Osteocyte (in vitro differentiated cells): ENCODE measurements around the gene MED8. TPM values are rescaled to one million over a fixed set of nuclear protein-coding genes. Genes with fewer than 3 reads are reported as not detected.

Experiments used
- DNase-seq: peaks from one replicate; pipeline ENCODE4 v3.0.0; 2021; ENCODE audit warnings: mixed read lengths; ENCODE audit not compliant: unreplicated experiment; ENCODE audit errors: extremely low spot score
- H3K27ac Mint-ChIP-seq: one replicate; pipeline ENCODE4 v1.8.0; 2021; ENCODE audit warnings: mild to moderate bottlenecking, mixed read lengths; ENCODE audit not compliant: unreplicated experiment
- H3K27me3 Mint-ChIP-seq: one replicate; pipeline ENCODE4 v1.8.0; 2021; ENCODE audit warnings: mixed read lengths; ENCODE audit not compliant: unreplicated experiment
- H3K36me3 Mint-ChIP-seq: one replicate; pipeline ENCODE4 v1.8.0; 2021; ENCODE audit warnings: mixed read lengths; ENCODE audit not compliant: unreplicated experiment
- H3K4me1 Mint-ChIP-seq: one replicate; pipeline ENCODE4 v1.8.0; 2021; ENCODE audit warnings: mixed read lengths; ENCODE audit not compliant: unreplicated experiment
- H3K4me3 Mint-ChIP-seq: one replicate; pipeline ENCODE4 v1.8.0; 2021; ENCODE audit warnings: mild to moderate bottlenecking, moderate library complexity, mixed read lengths; ENCODE audit not compliant: unreplicated experiment
- H3K9me3 Mint-ChIP-seq: one replicate; pipeline ENCODE4 v1.8.0; 2021; ENCODE audit warnings: mixed read lengths; ENCODE audit not compliant: unreplicated experiment
- CTCF ChIP-seq: fragments of 200-600 bp; sonication (generic); IDR thresholded peaks from 2 replicates; pipeline ENCODE4 v1.5.0; 2021; ENCODE audit warnings: antibody characterized with exemption, mild to moderate bottlenecking, moderate library complexity
- total RNA-seq: library from RNA; stranded (reverse); gene quantifications from 2 replicates; pipeline ENCODE4 v1.2.1, GENCODE V29; 2021

The MED8 gene
- total RNA-seq, 1 donor from 2014 or later: 40.4 TPM

GRCh38 chr1:43340559-43340958, 49.0 kb downstream of the MED8 start:
- no peaks in the 10 kb centered on the region for H3K9me3 Mint-ChIP-seq
- peaks cover 3% of the 10 kb centered on the region for H3K27me3 Mint-ChIP-seq
- H3K27ac Mint-ChIP-seq: no peak overlapping the region
- TF ChIP-seq CTCF: no peak
- no peak for DNase-seq
- no peaks in the 10 kb centered on the region for H3K36me3 Mint-ChIP-seq
- H3K4me3 Mint-ChIP-seq: no peak overlapping the region
- H3K4me1 Mint-ChIP-seq: no peaks in the 10 kb centered on the region

GRCh38 chr1:43339584-43340232, 49.9 kb downstream of the MED8 start:
- Mint-ChIP-seq H3K4me3 (no peak overlapping the region), H3K4me1 (no peaks in the 10 kb centered on the region), H3K36me3 (no peaks in the 10 kb centered on the region), H3K9me3 (no peaks in the 10 kb centered on the region), H3K27ac (no peak overlapping the region), H3K27me3 (peaks cover 3% of the 10 kb centered on the region)
- TF ChIP-seq CTCF: no peak
- DNase-seq: no peak

DNA sequence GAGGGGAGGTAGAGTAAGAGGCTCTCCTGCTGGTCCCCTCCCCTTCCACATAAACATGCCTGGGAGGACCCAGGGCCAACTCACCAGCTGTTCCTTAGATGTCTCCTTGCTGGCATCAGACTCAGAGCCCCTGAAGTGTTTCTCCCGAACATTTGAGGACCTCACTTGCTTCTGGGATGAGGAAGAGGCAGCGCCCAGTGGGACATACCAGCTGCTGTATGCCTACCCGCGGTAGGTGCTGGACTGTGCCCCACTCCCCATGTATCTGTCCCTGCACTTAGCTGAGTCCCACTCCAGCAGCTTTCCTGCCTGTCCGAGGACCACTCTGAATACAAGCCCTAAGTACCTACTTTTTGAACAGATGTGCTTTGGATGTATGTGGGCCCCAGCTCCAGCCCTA, 51.6 kb downstream of the MED8 start:
- Mint-ChIP-seq H3K4me3 (no peak overlapping the region), H3K36me3 (no peaks in the 10 kb centered on the region), H3K9me3 (no peaks in the 10 kb centered on the region), H3K4me1 (no peaks in the 10 kb centered on the region), H3K27ac (no peak overlapping the region), H3K27me3 (peaks cover 3% of the 10 kb centered on the region)
- no peak for TF ChIP-seq CTCF
- no peak for DNase-seq

DNA sequence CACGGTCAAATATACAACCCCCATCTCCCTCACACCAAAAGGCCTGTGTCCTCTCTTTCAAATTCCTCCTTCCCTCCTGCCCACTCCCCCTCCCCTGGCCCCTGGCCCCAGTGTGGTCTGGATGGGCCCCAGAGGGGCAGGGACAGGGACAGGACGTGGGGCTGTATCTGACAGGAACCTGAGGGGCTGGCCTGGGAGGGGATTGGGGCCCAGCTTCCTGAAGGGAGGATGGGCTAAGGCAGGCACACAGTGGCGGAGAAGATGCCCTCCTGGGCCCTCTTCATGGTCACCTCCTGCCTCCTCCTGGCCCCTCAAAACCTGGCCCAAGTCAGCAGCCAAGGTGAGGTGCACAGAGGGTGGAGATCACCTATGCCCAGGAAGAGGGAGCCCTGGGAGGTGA, 52.0 kb downstream of the MED8 start, which contains the start of gene MPL:
TSS of gene MPL (plus strand) at position 231 of the 400 bp plus-strand sequence. CDS start at position 262, 31 bp downstream.
- Mint-ChIP-seq H3K4me1 (no peaks in the 10 kb centered on the region), H3K4me3 (no peak within 1 kb of the TSS), H3K27me3 (peaks cover 3% of the 10 kb centered on the region), H3K36me3 (no peaks in the 10 kb centered on the region), H3K9me3 (no peaks in the 10 kb centered on the region), H3K27ac (no peak within 1 kb of the TSS)
- no peak for TF ChIP-seq CTCF
- no peak for DNase-seq

- no peak overlapping the region for H3K4me3 Mint-ChIP-seq
- H3K4me1 Mint-ChIP-seq: peaks cover 10% of the 10 kb centered on the region
- H3K27ac Mint-ChIP-seq: no peak overlapping the region
- DNase-seq: no peak
- no peak for TF ChIP-seq CTCF
- no peaks in the 10 kb centered on the region for H3K36me3 Mint-ChIP-seq
- no peaks in the 10 kb centered on the region for H3K27me3 Mint-ChIP-seq
- no peaks in the 10 kb centered on the region for H3K9me3 Mint-ChIP-seq
These were observed 55.0 kb downstream of the MED8 start for GRCh38 chr1:43334453-43335205.
